Measurements from ENCODE around the gene GNAT1.

Gene GNAT1

DNA sequence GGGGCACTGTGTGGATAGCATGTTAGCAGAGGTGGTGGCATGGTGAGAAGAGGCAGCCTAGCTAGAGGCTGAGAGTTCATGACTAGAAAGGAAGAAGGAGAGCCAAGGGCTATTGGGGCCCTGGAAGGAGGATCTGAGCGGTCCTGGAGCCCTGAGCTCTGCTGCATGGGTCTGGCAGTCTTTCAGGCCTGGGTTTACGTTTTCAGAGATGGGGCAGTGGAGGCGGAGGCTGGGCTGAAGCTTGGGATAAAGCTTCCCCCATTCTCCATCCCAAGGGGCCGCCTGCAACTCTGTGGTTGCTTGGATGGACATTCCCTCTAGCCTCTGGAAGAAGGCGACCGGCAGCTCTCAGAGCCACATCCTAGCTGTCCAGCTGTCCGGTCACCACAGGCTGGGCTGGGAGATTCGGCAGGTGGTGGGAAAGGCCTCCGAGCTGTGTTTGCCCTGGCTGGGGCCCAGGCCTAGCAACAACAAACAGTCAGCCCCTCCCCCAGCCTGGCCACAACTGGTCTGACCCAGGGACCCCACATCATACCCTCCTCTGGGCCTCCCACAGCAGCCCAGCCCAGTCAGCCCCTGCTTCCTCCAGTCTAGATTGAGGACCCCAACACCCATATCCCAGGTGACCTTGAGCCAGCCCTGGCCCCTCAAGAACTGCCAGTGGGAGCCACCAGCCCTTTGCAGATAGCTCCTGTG, 11.9 kb downstream of the GNAT1 start:
- TF ChIP-seq, protein P1, sequence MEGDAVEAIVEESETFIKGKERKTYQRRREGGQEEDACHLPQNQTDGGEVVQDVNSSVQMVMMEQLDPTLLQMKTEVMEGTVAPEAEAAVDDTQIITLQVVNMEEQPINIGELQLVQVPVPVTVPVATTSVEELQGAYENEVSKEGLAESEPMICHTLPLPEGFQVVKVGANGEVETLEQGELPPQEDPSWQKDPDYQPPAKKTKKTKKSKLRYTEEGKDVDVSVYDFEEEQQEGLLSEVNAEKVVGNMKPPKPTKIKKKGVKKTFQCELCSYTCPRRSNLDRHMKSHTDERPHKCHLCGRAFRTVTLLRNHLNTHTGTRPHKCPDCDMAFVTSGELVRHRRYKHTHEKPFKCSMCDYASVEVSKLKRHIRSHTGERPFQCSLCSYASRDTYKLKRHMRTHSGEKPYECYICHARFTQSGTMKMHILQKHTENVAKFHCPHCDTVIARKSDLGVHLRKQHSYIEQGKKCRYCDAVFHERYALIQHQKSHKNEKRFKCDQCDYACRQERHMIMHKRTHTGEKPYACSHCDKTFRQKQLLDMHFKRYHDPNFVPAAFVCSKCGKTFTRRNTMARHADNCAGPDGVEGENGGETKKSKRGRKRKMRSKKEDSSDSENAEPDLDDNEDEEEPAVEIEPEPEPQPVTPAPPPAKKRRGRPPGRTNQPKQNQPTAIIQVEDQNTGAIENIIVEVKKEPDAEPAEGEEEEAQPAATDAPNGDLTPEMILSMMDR (conservative IDR thresholded peaks at IDR 0.05; ENCODE audit: low read depth, low read length) = no peak
- no peak overlapping the region for H3K4me3 ChIP-seq (ENCODE audit: low read length)
- no peak for DNase-seq (ENCODE audit: low read depth)

DNA sequence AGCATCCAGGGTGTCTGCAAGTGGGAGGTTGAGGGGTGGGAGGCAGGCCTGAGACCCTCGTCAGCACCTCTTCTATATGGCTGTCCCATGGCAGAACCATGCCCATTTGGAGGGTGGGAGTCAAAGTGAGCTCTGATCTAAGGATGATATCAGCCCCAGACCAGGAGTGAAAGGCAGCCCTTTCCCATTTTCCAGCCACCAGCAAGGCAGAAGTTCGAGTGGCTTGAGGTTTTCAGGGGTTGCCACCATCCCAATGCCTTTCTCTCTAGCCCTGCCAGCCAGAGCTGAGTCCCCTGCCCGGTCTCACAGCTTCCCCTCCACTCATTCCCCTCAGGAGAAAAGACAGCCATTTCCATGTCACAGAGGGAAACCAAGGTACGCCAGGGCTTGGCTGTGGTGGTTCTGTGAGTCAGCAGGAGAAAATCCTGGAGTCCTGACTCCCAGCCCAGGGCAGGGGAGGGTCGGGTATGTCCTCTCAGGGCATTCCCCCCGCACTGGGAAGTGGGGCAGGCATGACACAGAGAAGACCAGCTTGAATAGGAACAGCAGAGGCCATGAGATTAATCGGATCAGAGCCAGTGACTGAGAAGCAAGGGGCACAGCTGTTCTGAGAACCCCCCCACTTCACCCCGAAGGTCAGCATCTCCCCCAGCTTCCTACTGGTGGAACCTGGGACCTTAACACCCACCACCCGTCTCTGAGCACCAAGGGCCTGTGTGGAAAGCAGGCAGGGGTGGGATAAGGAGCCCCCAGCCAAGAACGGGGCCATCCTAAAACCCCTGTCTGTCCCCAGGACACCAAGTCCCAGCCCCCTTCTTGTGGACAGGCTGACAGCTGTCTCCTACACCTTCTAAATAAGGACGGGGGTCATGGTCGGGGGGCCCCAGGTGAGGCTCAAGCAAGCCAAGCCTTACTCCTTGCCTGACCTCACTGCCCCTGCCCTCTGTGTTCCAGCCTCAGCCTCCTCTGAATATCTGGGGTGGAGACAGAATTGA, 12.7 kb downstream of the GNAT1 start:
- no peak overlapping the region for H3K4me3 ChIP-seq (ENCODE audit: low read length)
- no peak for DNase-seq (ENCODE audit: low read depth)
- TF ChIP-seq, protein P1 (conservative IDR thresholded peaks at IDR 0.05; ENCODE audit: low read depth, low read length) = no peak

DNA sequence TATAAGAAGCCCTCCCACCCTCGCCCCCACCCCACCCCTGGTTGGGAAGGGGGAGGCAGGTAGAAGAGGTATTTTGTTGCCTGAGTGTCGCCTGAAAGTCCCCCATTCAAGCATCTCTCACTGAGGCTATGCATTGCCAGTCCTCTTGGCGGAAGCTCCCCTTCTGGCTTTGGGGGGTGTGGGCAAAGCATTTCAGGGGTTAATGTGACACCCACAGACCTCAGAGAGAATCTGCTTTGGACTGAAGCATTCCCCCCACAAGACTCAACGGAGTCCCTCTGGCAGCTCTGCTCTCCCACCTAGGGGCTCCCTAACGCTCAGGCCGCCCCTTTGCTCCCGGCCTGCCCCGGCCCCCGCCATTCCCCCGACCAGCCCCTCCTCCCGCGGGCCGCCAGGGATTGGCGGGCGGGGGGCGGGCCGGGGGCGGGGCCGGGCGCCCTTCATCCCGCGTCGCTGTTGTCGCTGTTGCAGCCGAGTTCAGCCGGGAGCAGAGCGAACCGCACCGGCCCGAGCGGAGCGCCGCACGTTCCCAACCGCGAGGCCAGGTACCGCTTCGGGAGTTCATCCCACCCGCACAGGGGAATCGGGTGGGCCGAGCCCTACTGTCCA, 13.5 kb downstream of the GNAT1 start, which contains the start of gene SLC38A3:
TSS of gene SLC38A3 (plus strand) at position 468 of the 609 bp plus-strand sequence. CDS start 8,929 bp downstream, outside the sequence.
- no peak for DNase-seq (ENCODE audit: low read depth)
- TF ChIP-seq, protein P1 (conservative IDR thresholded peaks at IDR 0.05; ENCODE audit: low read depth, low read length) = no peak
- peak within 1 kb of the TSS; percentile 53 for H3K4me3 ChIP-seq (ENCODE audit: low read length)

DNA sequence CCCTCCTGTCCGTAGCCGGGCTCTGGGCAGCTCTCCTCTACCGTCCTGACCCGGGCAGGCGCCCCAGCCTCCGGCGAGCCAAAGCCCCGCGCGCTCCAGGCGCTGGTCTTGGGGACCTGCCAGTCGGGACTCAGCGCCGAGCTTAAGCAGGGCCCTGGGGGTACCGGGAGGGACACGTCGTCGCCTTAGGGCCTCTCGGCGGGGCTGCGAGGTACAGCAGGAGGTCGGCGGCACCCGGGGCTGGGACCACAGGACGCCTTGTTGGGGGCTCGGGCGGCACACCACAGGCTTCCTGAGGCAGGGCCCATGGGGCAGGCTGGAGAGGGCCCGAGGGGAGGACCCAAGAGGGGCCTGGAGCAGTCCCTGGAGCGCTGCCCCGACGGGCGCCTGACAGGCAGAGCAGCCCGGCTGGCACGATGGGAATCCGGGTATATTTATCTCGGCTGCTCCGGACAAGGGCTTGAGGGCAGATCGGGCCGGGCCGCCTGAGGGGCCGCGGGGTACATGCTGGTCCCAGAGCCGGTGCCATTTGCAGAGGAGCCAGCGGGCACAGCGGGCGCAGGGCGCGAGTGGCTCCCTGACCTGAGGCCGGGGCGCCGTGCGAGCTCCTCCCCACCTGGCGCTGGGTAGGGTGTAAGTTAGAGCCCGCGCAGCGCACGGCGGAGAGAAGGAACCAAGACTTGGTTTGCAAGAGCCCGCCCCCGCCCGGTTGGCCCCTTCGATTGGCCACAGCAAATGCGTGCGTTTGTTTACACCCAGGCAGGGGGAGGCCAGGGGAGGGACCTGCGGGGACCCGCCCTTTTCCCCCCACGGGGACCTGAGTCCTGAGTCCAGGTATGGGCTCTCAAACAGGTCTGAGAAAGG, 14.2 kb downstream of the GNAT1 start:
- TF ChIP-seq, protein P1 (conservative IDR thresholded peaks at IDR 0.05; ENCODE audit: low read depth, low read length) = no peak
- H3K4me3 ChIP-seq (ENCODE audit: low read length) = peak overlapping the region; percentile 53
- DNase-seq (ENCODE audit: low read depth) = no peak

DNA sequence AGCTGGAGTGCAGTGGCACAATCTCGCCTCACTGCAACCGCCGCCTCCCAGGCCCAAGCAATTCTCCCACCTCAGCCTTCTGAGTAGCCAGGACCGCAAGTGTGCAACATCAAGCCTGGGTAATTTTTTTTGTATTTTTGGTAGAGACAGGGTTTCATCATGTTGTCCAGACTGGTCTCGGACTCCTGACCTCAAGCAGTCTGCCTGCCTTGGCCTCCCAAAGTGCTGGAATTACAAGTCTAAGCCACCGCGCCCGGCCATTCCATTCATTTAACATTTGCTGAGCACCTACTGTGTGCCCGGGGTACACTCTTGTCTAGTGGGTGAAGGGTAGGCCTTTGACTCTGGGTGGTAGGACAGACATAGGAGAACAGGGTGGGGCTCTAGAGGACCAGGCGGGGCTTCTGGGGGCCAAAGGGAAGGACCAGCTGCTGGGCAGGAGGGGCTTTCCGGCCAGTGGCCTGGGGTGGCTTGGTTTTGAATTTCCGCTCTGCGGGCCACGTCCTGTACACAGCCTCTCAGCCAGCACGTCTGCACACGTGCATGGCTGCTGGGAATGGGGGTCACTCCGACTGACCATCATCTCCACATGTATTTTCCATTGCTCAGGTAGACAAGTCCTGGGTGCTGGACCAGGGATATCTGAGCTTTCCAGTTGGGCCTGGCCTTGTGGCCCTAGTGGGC, 16.1 kb downstream of the GNAT1 start:
- H3K4me3 ChIP-seq (ENCODE audit: low read length) = no peak overlapping the region
- DNase-seq (ENCODE audit: low read depth) = no peak
- TF ChIP-seq, protein P1 (conservative IDR thresholded peaks at IDR 0.05; ENCODE audit: low read depth, low read length) = no peak
